IPS-18a (cell line): Measurements from ENCODE around the gene ZNF813.

Source experiments
- H3K27ac ChIP-seq: one replicate; pipeline ENCODE4 v1.5.1; 2013; ENCODE audit warnings: low read length
- H3K27me3 ChIP-seq: one replicate; pipeline ENCODE4 v1.6.1; 2013; ENCODE audit warnings: mild to moderate bottlenecking, low read length; ENCODE audit not compliant: control insufficient read depth, insufficient read depth
- H3K36me3 ChIP-seq: one replicate; pipeline ENCODE4 v1.6.1; 2013; ENCODE audit warnings: low read depth, low read length; ENCODE audit not compliant: control insufficient read depth
- H3K4me1 ChIP-seq: one replicate; pipeline ENCODE4 v1.6.1; 2013; ENCODE audit warnings: low read depth, low read length; ENCODE audit not compliant: control insufficient read depth
- H3K4me3 ChIP-seq: one replicate; pipeline ENCODE4 v1.5.1; 2013; ENCODE audit warnings: low read length
- H3K9ac ChIP-seq: one replicate; pipeline ENCODE4 v1.6.1; 2013; ENCODE audit warnings: mild to moderate bottlenecking, low read length, moderate library complexity
- H3K9me3 ChIP-seq: one replicate; pipeline ENCODE4 v1.6.1; 2013; ENCODE audit warnings: low read depth, low read length; ENCODE audit not compliant: control insufficient read depth

The ZNF813 gene

DNA sequence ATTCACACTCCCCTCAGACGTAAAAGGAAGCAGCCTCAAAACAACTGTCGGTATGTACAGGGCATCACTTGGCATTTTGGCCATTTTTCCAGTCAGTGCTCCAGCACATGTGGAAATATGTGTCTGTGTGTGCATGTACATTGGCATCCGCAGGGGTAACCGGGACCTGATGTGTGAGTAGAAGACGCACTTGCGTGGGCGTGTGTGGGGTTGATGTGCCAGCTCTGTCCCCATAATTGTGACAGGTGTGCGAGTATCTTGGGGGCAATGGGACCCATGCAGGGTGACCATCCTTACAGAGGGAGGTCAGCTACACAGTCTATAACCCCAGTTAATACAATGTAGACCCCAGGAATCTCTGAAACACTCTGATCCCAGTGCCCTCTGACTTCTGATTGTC lies 63.1 kb downstream of the ZNF813 start:
- H3K27ac ChIP-seq: no peak overlapping the region
- H3K4me3 ChIP-seq: no peak overlapping the region
- peaks cover 3% of the 10 kb centered on the region for H3K9me3 ChIP-seq
- no peaks in the 10 kb centered on the region for H3K27me3 ChIP-seq
- H3K36me3 ChIP-seq: peaks cover 40% of the 10 kb centered on the region
- H3K9ac ChIP-seq: no peak overlapping the region
- no peaks in the 10 kb centered on the region for H3K4me1 ChIP-seq

DNA sequence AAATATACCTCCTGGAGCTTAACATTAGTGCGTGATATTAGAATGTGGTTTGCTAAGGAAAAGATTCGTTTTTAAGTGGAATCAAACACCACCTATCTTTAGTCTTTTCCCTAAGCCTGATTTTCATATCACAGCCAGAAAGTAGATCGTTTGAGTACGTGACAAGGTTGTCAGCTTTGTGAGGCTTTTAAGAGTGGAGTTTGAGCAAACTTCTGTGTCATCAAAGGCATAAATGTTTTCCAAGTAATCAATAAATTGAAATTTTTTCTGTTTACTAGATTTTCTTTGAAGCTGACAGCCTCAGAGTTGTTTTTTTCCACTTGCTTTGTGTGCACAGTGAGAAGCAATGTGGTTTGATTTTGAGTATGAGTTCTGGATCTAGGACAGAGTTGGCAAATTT lies 63.9 kb downstream of the ZNF813 start:
- no peak overlapping the region for H3K4me3 ChIP-seq
- no peaks in the 10 kb centered on the region for H3K27me3 ChIP-seq
- H3K9me3 ChIP-seq: no peaks in the 10 kb centered on the region
- no peak overlapping the region for H3K27ac ChIP-seq
- H3K9ac ChIP-seq: no peak overlapping the region
- H3K4me1 ChIP-seq: no peaks in the 10 kb centered on the region
- peaks cover 46% of the 10 kb centered on the region for H3K36me3 ChIP-seq

GRCh38 chr19:53532362-53532761 lies 64.8 kb downstream of the ZNF813 start:
- H3K36me3 ChIP-seq: peaks cover 46% of the 10 kb centered on the region
- H3K27ac ChIP-seq: no peak overlapping the region
- no peaks in the 10 kb centered on the region for H3K9me3 ChIP-seq
- H3K27me3 ChIP-seq: no peaks in the 10 kb centered on the region
- H3K4me3 ChIP-seq: no peak overlapping the region
- H3K9ac ChIP-seq: no peak overlapping the region
- H3K4me1 ChIP-seq: no peaks in the 10 kb centered on the region

DNA sequence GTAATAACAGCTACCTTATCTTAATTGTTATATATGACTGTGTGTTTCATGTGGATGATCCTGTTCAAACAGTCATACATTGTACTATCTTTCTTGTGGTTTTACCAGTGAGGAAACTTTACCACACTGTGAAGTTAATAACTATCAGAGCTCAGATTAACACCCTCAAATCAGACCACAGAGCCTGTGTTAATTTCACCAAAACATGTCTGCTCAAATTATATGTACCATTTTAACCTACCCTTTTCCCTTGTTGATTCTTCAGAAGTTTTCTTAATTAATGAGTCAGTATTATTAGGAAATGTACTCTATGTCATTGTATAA lies 68.7 kb downstream of the ZNF813 start:
- no peaks in the 10 kb centered on the region for H3K27me3 ChIP-seq
- no peak overlapping the region for H3K9ac ChIP-seq
- H3K27ac ChIP-seq: no peak overlapping the region
- no peaks in the 10 kb centered on the region for H3K4me1 ChIP-seq
- peaks cover 35% of the 10 kb centered on the region for H3K36me3 ChIP-seq
- H3K9me3 ChIP-seq: no peaks in the 10 kb centered on the region
- H3K4me3 ChIP-seq: no peak overlapping the region

DNA sequence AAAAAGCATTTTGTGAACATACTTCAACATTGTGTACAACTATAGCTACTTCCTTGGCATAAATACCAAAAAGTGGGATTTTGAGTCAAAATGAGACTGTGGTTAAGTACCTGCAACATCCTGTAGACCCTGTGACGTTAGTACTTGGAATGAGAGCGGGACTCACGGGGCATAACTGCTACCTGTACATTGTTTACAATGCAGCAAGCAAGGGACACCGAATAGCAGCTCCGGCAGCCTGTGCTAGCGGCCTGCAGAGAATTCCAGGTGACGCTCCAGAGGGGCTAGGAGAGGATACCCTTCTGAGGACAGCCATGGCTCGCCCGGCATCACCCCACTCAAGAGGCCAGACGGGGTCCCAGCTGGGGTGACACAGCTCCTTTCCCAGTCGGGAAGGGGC lies 69.6 kb downstream of the ZNF813 start:
- H3K4me3 ChIP-seq: peak overlapping the region; percentile 74
- no peak overlapping the region for H3K9ac ChIP-seq

DNA sequence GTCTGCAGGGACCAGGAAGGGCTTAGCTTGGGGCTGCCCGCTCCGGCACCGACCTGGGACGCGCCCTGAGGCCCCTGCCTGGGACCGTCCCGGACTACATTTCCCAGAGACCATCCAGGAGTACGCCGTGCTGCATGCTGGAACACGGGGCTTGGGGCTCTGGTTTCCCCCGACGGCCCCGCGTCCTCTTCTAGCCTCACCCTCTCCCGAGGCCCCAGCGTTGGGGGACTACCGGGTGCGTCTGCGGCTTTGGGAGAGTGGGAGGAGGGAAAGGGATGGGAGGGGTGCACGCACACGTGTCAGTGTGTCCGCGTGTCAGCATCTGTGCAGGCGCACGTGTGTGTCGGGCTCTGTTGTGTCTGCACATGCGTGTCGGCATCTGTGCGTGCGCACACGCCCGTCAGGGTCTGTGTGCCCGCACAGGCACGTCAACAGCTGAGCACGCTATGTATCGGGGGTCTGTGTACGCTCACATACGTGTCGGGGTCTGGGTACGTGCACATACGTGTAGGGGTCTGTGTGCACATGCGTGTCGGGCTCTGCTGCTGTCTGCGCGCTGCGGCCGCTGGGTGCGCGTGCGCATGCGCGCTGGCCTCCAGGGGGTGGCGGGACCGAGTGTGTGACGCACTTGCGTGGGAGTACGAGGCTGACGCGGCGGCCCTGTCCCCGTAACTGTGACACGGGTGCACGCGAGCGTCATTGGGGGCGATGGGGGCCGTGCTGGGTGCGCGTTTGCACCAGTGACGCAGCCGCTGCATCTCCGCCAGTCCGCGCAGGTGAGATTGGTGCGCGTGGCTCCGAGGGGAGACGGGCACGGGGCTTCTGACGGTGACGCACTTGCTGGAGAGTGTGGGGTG lies 70.2 kb downstream of the ZNF813 start, which contains the start of gene ZNF331:
TSS of gene ZNF331 (plus strand) at position 625 of the 857 bp plus-strand sequence. CDS start 31,232 bp downstream, outside the sequence.
- H3K4me3 ChIP-seq: peak within 1 kb of the TSS; percentile 74
- peak within 1 kb of the TSS; percentile 9 for H3K27ac ChIP-seq
- peak within 1 kb of the TSS; percentile 58 for H3K9ac ChIP-seq
- no peaks in the 10 kb centered on the region for H3K27me3 ChIP-seq
- no peaks in the 10 kb centered on the region for H3K4me1 ChIP-seq
- H3K36me3 ChIP-seq: peaks cover 39% of the 10 kb centered on the region
- H3K9me3 ChIP-seq: no peaks in the 10 kb centered on the region

More for the DNA sequence above, 69.6 kb downstream of the ZNF813 start:
- H3K27ac ChIP-seq: no peak overlapping the region
- H3K4me1 ChIP-seq: no peaks in the 10 kb centered on the region
- no peaks in the 10 kb centered on the region for H3K27me3 ChIP-seq
- H3K9me3 ChIP-seq: no peaks in the 10 kb centered on the region
- peaks cover 39% of the 10 kb centered on the region for H3K36me3 ChIP-seq

DNA sequence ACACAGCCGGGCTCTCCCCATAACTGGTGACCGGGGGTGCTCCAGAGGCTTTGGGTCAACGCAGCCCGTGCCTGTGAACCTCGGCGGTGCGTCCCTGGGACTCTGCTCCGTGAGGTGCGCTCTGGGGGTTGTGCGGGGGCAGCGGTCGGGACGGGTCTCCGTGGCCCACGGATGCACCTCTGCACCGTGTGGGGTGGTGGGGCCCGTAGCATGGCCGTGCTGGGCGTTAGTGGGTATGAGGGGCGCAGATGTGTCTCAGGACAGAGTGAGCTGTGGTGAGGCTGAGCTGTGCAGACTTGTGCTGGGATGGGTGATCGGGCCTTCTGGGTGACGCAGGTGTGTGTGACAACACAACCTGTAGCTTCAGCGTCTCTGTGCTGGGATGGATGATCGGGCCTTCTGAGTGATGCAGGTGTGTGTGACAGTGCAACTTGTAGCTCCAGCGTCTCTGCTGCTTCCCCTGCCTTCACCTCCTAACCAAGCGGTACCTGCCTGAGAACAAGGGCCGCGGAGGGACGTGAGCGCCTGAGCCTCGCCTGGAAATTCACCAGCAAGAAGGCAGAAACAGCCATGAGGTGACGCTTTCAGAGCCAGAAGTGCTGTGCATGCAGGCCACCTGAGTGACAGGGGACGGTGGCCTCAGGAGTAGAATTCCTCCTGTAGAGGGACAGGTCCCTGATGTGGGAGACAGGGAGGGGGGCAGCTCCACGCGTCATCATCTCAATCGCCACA lies 71.0 kb downstream of the ZNF813 start:
- Histone ChIP-seq H3K4me1 (no peaks in the 10 kb centered on the region), H3K36me3 (peaks cover 35% of the 10 kb centered on the region), H3K4me3 (peak overlapping the region; percentile 74), H3K27ac (no peak overlapping the region), H3K27me3 (no peaks in the 10 kb centered on the region), H3K9ac (peak overlapping the region; percentile 58), H3K9me3 (no peaks in the 10 kb centered on the region)

DNA sequence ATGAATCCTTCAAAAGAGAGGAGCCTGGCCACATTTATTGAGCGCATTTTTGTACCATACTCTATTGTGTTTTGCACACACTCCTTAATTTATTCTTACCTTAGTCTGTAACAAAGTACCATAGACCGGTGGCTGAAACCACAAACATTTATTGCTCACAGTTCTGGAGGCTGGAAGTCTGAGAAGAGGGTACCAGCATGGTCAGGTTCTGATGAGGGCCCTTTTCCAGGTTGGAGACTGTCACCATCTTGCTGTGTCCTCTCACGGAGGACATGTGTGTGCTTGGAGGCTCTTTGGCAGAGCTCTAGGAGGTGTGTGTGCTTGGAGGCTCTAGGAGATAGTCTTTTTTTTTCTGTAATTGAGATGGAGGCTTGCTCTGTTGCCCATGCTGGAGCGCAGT lies 72.6 kb downstream of the ZNF813 start:
- H3K36me3 ChIP-seq: peaks cover 34% of the 10 kb centered on the region
- H3K4me1 ChIP-seq: no peaks in the 10 kb centered on the region

GRCh38 chr19:53541971-53542370 lies 74.4 kb downstream of the ZNF813 start:
- peaks cover 34% of the 10 kb centered on the region for H3K36me3 ChIP-seq
- H3K27me3 ChIP-seq: no peaks in the 10 kb centered on the region
- H3K27ac ChIP-seq: no peak overlapping the region
- H3K4me1 ChIP-seq: no peaks in the 10 kb centered on the region
- H3K9ac ChIP-seq: no peak overlapping the region
- no peak overlapping the region for H3K4me3 ChIP-seq
- H3K9me3 ChIP-seq: no peaks in the 10 kb centered on the region

More for the DNA sequence above, 72.6 kb downstream of the ZNF813 start:
- no peak overlapping the region for H3K27ac ChIP-seq
- no peak overlapping the region for H3K4me3 ChIP-seq
- H3K9me3 ChIP-seq: no peaks in the 10 kb centered on the region
- H3K27me3 ChIP-seq: no peaks in the 10 kb centered on the region
- no peak overlapping the region for H3K9ac ChIP-seq

DNA sequence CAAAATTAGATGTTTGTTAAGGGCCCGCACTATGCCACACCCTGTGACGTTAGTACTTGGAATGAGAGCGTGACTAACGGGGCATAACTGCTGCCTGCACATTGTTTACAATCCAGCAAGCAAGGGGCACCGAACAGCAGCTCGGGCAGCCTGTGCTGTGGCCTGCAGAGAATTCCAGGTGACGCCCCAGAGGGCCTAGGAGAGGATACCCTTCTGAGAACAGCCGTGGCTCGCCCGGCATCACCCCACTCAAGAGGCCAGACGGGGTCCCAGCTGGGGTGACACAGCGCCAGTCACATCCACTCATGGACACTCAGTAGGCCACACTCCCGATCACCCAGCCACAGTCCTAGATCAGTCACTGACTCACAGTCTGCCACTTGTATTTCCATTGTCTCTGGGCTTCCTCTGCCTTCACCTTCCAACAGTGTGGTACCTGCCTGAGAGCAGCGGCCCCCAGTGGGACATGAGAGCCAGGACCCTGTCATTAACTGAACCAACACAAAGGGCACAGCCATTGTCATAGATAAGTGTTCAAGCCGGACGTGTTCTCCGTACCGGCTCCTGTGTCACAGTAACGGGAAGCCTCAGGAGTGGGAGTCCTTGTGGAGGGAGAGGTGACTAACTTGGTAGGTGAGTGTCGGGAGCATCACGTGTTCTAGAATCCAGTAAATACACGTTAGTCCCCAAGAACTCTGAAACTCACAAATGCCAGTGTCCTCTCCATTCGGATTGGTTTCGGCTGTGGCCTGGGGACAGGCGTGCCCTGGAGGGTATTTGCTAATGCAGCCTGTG lies 77.9 kb downstream of the ZNF813 start:
- H3K9ac ChIP-seq: no peak overlapping the region
- H3K4me3 ChIP-seq: no peak overlapping the region
- H3K27ac ChIP-seq: no peak overlapping the region
- H3K36me3 ChIP-seq: peaks cover 29% of the 10 kb centered on the region
- peaks cover 7% of the 10 kb centered on the region for H3K4me1 ChIP-seq
- H3K9me3 ChIP-seq: no peaks in the 10 kb centered on the region
- no peaks in the 10 kb centered on the region for H3K27me3 ChIP-seq
